HL-60 (cell line): Measurements from ENCODE around the gene ARHGAP25.
"Not testable (repeated sequence)": the region's sequence is repeated elsewhere in the genome, so short reads cannot be mapped to it uniquely, and the experiment has no call there.

ENCODE experiments used
- GABPA ChIP-seq: IDR thresholded peaks from 2 replicates; pipeline ENCODE4 v1.6.1; 2012; ENCODE audit warnings: low read depth
- POLR2AphosphoS5 ChIP-seq: IDR thresholded peaks from 2 replicates; pipeline ENCODE4 v1.6.1; 2012; ENCODE audit warnings: low read depth
- SPI1 ChIP-seq: IDR thresholded peaks from 2 replicates; pipeline ENCODE4 v1.6.1; 2012; ENCODE audit warnings: low read depth, mild to moderate bottlenecking, borderline replicate concordance
- TF ChIP-seq, protein P1 (sequence below): IDR thresholded peaks from one replicate; pipeline ENCODE4 v1.5.1; 2011; ENCODE audit warnings: low read length, control low read depth, inconsistent platforms; ENCODE audit not compliant: insufficient read depth
- TF ChIP-seq, protein P2 (sequence below): IDR thresholded peaks from 2 replicates; pipeline ENCODE4 v1.6.1; 2012; ENCODE audit warnings: low read depth; ENCODE audit not compliant: insufficient replicate concordance

DNA sequence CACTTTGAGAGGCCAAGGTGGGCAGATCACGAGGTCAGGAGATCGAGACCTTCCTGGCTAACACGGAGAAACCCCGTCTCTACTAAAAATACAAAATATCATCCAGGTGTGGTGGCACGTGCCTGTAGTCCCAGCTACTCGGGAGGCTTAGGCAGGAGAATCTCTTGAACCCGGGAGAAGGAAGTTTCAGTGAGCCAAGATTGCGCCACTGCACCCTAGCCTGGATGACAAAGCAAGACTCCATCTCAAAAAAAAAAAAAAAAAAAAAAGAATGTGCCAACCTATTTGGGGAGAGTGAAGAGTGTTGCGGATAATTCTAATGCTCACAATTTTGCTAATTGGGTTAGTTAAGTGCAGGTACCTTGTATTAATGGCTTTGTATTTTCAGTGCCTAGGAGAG, 67.5 kb downstream of the ARHGAP25 start:
- TF ChIP-seq, protein P1, sequence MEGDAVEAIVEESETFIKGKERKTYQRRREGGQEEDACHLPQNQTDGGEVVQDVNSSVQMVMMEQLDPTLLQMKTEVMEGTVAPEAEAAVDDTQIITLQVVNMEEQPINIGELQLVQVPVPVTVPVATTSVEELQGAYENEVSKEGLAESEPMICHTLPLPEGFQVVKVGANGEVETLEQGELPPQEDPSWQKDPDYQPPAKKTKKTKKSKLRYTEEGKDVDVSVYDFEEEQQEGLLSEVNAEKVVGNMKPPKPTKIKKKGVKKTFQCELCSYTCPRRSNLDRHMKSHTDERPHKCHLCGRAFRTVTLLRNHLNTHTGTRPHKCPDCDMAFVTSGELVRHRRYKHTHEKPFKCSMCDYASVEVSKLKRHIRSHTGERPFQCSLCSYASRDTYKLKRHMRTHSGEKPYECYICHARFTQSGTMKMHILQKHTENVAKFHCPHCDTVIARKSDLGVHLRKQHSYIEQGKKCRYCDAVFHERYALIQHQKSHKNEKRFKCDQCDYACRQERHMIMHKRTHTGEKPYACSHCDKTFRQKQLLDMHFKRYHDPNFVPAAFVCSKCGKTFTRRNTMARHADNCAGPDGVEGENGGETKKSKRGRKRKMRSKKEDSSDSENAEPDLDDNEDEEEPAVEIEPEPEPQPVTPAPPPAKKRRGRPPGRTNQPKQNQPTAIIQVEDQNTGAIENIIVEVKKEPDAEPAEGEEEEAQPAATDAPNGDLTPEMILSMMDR = not testable (repeated sequence)
- TF ChIP-seq POLR2AphosphoS5, GABPA, SPI1: not testable (repeated sequence)
- TF ChIP-seq, protein P2, sequence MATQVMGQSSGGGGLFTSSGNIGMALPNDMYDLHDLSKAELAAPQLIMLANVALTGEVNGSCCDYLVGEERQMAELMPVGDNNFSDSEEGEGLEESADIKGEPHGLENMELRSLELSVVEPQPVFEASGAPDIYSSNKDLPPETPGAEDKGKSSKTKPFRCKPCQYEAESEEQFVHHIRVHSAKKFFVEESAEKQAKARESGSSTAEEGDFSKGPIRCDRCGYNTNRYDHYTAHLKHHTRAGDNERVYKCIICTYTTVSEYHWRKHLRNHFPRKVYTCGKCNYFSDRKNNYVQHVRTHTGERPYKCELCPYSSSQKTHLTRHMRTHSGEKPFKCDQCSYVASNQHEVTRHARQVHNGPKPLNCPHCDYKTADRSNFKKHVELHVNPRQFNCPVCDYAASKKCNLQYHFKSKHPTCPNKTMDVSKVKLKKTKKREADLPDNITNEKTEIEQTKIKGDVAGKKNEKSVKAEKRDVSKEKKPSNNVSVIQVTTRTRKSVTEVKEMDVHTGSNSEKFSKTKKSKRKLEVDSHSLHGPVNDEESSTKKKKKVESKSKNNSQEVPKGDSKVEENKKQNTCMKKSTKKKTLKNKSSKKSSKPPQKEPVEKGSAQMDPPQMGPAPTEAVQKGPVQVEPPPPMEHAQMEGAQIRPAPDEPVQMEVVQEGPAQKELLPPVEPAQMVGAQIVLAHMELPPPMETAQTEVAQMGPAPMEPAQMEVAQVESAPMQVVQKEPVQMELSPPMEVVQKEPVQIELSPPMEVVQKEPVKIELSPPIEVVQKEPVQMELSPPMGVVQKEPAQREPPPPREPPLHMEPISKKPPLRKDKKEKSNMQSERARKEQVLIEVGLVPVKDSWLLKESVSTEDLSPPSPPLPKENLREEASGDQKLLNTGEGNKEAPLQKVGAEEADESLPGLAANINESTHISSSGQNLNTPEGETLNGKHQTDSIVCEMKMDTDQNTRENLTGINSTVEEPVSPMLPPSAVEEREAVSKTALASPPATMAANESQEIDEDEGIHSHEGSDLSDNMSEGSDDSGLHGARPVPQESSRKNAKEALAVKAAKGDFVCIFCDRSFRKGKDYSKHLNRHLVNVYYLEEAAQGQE = not testable (repeated sequence)
